RCC 7860 (cell line): Measurements from ENCODE around the gene SNAI3.

Experiments
- DNase-seq: peaks from one replicate; pipeline ENCODE4 v3.0.0-alpha.2; 2015; ENCODE audit warnings: low spot score
- FAIRE-seq: peaks from 2 replicates; lab custom pipeline; 2012; peaks lifted over from hg19 to GRCh38; lab: Jason Lieb, UNC

Gene SNAI3

GRCh38 chr16:88705801-88706228, 19.5 kb upstream of the SNAI3 start:
- DNase-seq (no peak), FAIRE-seq (no peak)

GRCh38 chr16:88705076-88705684, 18.9 kb upstream of the SNAI3 start:
- FAIRE-seq: no peak
- DNase-seq: no peak

- no peak for FAIRE-seq
Observed at GRCh38 chr16:88703486-88704309, 17.4 kb upstream of the SNAI3 start.

GRCh38 chr16:88702371-88703210, 16.3 kb upstream of the SNAI3 start:
- FAIRE-seq (no peak), DNase-seq (no peak)

More at GRCh38 chr16:88703486-88704309, 17.4 kb upstream of the SNAI3 start:
- DNase-seq: no peak

GRCh38 chr16:88701581-88702370, 15.5 kb upstream of the SNAI3 start:
- no peak for DNase-seq
- no peak for FAIRE-seq

- DNase-seq: peak; percentile 77
- FAIRE-seq: peak; percentile 51
Observed at GRCh38 chr16:88700636-88701482, 14.6 kb upstream of the SNAI3 start.

GRCh38 chr16:88700322-88700635, 14.0 kb upstream of the SNAI3 start:
- DNase-seq (no peak), FAIRE-seq (no peak)

- no peak for FAIRE-seq
- no peak for DNase-seq
Observed at GRCh38 chr16:88699180-88699579, 12.9 kb upstream of the SNAI3 start.

GRCh38 chr16:88698646-88699045, 12.3 kb upstream of the SNAI3 start:
- no peak for DNase-seq
- no peak for FAIRE-seq

- FAIRE-seq: no peak
- no peak for DNase-seq
Observed at GRCh38 chr16:88697831-88698615, 11.7 kb upstream of the SNAI3 start.

- FAIRE-seq: no peak
- DNase-seq: no peak
Observed at GRCh38 chr16:88697116-88697830, 11.0 kb upstream of the SNAI3 start.

GRCh38 chr16:88696441-88696840, 10.1 kb upstream of the SNAI3 start:
- no peak for DNase-seq
- no peak for FAIRE-seq

GRCh38 chr16:88695753-88696152, 9.4 kb upstream of the SNAI3 start:
- FAIRE-seq (no peak), DNase-seq (no peak)

GRCh38 chr16:88695218-88695617, 8.9 kb upstream of the SNAI3 start:
- no peak for FAIRE-seq
- DNase-seq: no peak

GRCh38 chr16:88694221-88695087, 8.1 kb upstream of the SNAI3 start:
- FAIRE-seq (no peak), DNase-seq (no peak)

GRCh38 chr16:88693420-88694177, 7.3 kb upstream of the SNAI3 start:
- no peak for FAIRE-seq
- no peak for DNase-seq

- FAIRE-seq: no peak
- DNase-seq: no peak
Observed at GRCh38 chr16:88692861-88693260, 6.6 kb upstream of the SNAI3 start.
